Smooth muscle cell (in vitro differentiated cells): ENCODE results near the gene CRYBA1. TPM values are rescaled to one million over a fixed set of nuclear protein-coding genes. Genes with fewer than 3 reads are reported as not detected.

ENCODE experiments used
- DNase-seq: peaks from one replicate; lab custom pipeline; 2025; ENCODE audit not compliant: unreplicated experiment; lab: John Stamatoyannopoulos, UW
- H2AFZ ChIP-seq: fragments of 200-600 bp; sonication (generic); 2 replicates; pipeline ENCODE4 v1.6.0; 2016; ENCODE audit warnings: antibody characterized with exemption, low read depth, mild to moderate bottlenecking
- H3F3A ChIP-seq: fragments of 200-600 bp; sonication (generic); 2 replicates; pipeline ENCODE4 v1.6.0; 2017; ENCODE audit warnings: antibody characterized with exemption, low read depth
- H3K27ac ChIP-seq: fragments of 200-600 bp; sonication (generic); 2 replicates; pipeline ENCODE4 v1.5.1; 2016; ENCODE audit warnings: low read depth, mild to moderate bottlenecking
- H3K27me3 ChIP-seq: fragments of 200-600 bp; sonication (generic); 2 replicates; pipeline ENCODE4 v1.6.1; 2016; ENCODE audit warnings: low read depth, mild to moderate bottlenecking
- H3K36me3 ChIP-seq: fragments of 200-600 bp; sonication (generic); 2 replicates; pipeline ENCODE4 v1.5.1; 2016; ENCODE audit warnings: low read depth
- H3K4me1 ChIP-seq: fragments of 200-600 bp; sonication (generic); 2 replicates; pipeline ENCODE4 v1.5.1; 2016; ENCODE audit warnings: low read depth
- H3K4me2 ChIP-seq: fragments of 200-600 bp; sonication (generic); 2 replicates; pipeline ENCODE4 v1.6.0; 2016; ENCODE audit warnings: mild to moderate bottlenecking
- H3K4me3 ChIP-seq: fragments of 200-600 bp; sonication (generic); 2 replicates; pipeline ENCODE4 v1.5.1; 2016; ENCODE audit warnings: mild to moderate bottlenecking
- H3K79me2 ChIP-seq: fragments of 200-600 bp; sonication (generic); 2 replicates; pipeline ENCODE4 v1.6.0; 2016; ENCODE audit warnings: low read depth, mild to moderate bottlenecking
- H3K9ac ChIP-seq: fragments of 200-600 bp; sonication (generic); 2 replicates; pipeline ENCODE4 v1.6.0; 2016; ENCODE audit warnings: low read depth
- H3K9me3 ChIP-seq: fragments of 200-600 bp; sonication (generic); replicated peaks from 2 replicates; pipeline ENCODE4 v1.5.1; 2016; ENCODE audit warnings: low read depth
- H4K20me1 ChIP-seq: fragments of 200-600 bp; sonication (generic); 2 replicates; pipeline ENCODE4 v1.6.0; 2016; ENCODE audit warnings: low read depth
- CTCF ChIP-seq: fragments of 200-600 bp; sonication (generic); IDR thresholded peaks from 2 replicates; pipeline ENCODE4 v1.5.1; 2017; ENCODE audit warnings: borderline replicate concordance, mild to moderate bottlenecking, antibody characterized with exemption; ENCODE audit not compliant: insufficient read depth, poor library complexity, severe bottlenecking
- WGBS: methylation state at CpG from one replicate; pipeline ENCODE4 v1.1.7; 2016; ENCODE audit warnings: low lambda C conversion rate; 5-methylcytosine and 5-hydroxymethylcytosine counted together
- polyA plus RNA-seq: library from polyadenylated mRNA; unstranded; fragments of >200 nt; fragmentation: Nextera tagmentation; extraction: Ambion mirVana; gene quantifications from 2 replicates; pipeline ENCODE4 v1.2.1, GENCODE V29; 2016
- total RNA-seq: library from RNA; depleted of rRNA; stranded (reverse); fragments of >200 nt; gene quantifications from 2 replicates; pipeline ENCODE4 v1.2.3, GENCODE V29; 2014

CRYBA1 gene
- total and polyA plus RNA-seq, 2 experiments from 2014 or later, result not detected

GRCh38 chr17:29207975-29208374 is 38.7 kb upstream of the CRYBA1 start:
- WGBS, result 81% methylated on average over 2 of the region's 2 CpGs
- TF ChIP-seq CTCF, result no peak
- Histone ChIP-seq H3K9ac (no peak overlapping the region), H3K9me3 (no peaks in the 10 kb centered on the region), H3K27ac (no peak overlapping the region), H2AFZ (no peak overlapping the region), H3K4me1 (peaks cover 4% of the 10 kb centered on the region), H3K27me3 (no peaks in the 10 kb centered on the region), H3K4me3 (no peak overlapping the region), H3K79me2 (no peaks in the 10 kb centered on the region), H4K20me1 (no peaks in the 10 kb centered on the region), H3F3A (no peaks in the 10 kb centered on the region), H3K36me3 (no peaks in the 10 kb centered on the region), H3K4me2 (no peak overlapping the region)
- DNase-seq, result no peak

DNA sequence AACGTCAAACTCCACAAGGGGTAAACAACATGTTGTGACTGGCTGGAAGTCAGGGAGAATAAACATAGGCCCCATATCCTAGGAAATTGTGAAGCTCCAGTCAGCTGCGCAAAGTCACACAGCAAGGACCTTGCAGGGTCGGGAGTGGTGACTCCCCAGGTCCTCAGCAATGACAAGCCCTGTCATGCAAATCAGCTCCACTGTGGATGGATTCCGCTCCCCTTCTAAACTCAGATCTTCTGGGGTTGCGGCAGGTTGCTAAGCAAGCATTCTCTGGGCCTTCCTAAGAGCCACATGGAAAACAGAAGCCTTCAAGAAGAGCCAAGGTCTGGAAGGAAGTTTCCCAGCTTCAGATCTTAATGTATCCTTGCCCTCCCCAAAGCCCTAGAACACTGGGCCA is 37.6 kb upstream of the CRYBA1 start:
- DNase-seq, result no peak
- Histone ChIP-seq H3K4me3 (no peak overlapping the region), H3K79me2 (no peaks in the 10 kb centered on the region), H3K9me3 (no peaks in the 10 kb centered on the region), H3K27ac (no peak overlapping the region), H2AFZ (no peak overlapping the region), H3F3A (no peaks in the 10 kb centered on the region), H3K27me3 (no peaks in the 10 kb centered on the region), H3K4me2 (no peak overlapping the region), H4K20me1 (no peaks in the 10 kb centered on the region), H3K9ac (no peak overlapping the region), H3K4me1 (peaks cover 4% of the 10 kb centered on the region), H3K36me3 (no peaks in the 10 kb centered on the region)
- 88% methylated on average over 5 of the region's 5 CpGs for WGBS
- no peak for TF ChIP-seq CTCF

- Histone ChIP-seq H3K4me2 (no peak overlapping the region), H3K4me3 (no peak overlapping the region), H3K79me2 (no peaks in the 10 kb centered on the region), H3K36me3 (no peaks in the 10 kb centered on the region), H2AFZ (no peak overlapping the region), H4K20me1 (no peaks in the 10 kb centered on the region), H3F3A (no peaks in the 10 kb centered on the region), H3K9me3 (no peaks in the 10 kb centered on the region), H3K9ac (no peak overlapping the region), H3K4me1 (peaks cover 4% of the 10 kb centered on the region), H3K27ac (no peak overlapping the region), H3K27me3 (no peaks in the 10 kb centered on the region)
- TF ChIP-seq CTCF, result no peak
- DNase-seq, result no peak
- 93% methylated on average over 2 of the region's 2 CpGs for WGBS
Observed at GRCh38 chr17:29210879-29211278, 35.8 kb upstream of the CRYBA1 start.

DNA sequence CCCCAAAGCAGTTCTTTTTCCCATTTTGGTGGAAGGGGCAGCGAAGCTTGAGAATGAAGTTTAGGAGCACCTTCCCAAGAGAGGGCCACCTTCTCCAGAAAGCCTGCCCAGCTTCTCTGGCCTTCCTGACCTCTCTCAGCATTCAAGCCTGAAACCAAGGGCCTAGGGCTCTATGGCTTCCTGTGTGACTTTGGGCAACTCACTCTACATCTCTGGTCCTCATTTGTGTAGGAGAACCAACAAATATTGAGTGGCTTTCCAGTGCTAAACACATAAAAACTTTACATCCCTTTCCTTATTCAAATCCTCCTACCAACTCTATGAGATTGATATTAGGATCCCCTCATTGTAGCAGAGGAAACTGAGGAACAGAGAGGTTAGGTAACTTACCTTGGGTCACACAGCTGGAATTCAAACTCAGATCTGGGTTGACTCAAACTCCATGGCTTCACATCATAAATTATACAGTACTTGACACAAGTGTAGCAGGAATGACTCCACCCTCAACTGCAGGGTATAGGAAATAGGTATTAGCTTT is 34.5 kb upstream of the CRYBA1 start:
- TF ChIP-seq CTCF, result no peak
- Histone ChIP-seq H3K9ac (no peak overlapping the region), H3K4me3 (no peak overlapping the region), H2AFZ (no peak overlapping the region), H3F3A (no peaks in the 10 kb centered on the region), H3K36me3 (no peaks in the 10 kb centered on the region), H3K27me3 (no peaks in the 10 kb centered on the region), H3K9me3 (no peaks in the 10 kb centered on the region), H3K4me1 (peaks cover 4% of the 10 kb centered on the region), H3K79me2 (no peaks in the 10 kb centered on the region), H4K20me1 (no peaks in the 10 kb centered on the region), H3K27ac (no peak overlapping the region), H3K4me2 (no peak overlapping the region)
- no peak for DNase-seq
- 93% methylated on average over 1 of the region's 1 CpG for WGBS
